Endothelial cell (in vitro differentiated cells): ENCODE results near the gene ZMIZ1. TPM values are rescaled to one million over a fixed set of nuclear protein-coding genes. Genes with fewer than 3 reads are reported as not detected.

ENCODE experiments used
- DNase-seq: peaks from one replicate; pipeline ENCODE4 v3.0.0; 2021; ENCODE audit warnings: low spot score
- H3K27ac Mint-ChIP-seq: one replicate; pipeline ENCODE4 v1.8.0; 2021; ENCODE audit warnings: mixed read lengths, inconsistent platforms; ENCODE audit not compliant: unreplicated experiment
- H3K27me3 Mint-ChIP-seq: one replicate; pipeline ENCODE4 v1.8.0; 2021; ENCODE audit warnings: mild to moderate bottlenecking, moderate library complexity, mixed read lengths, inconsistent platforms; ENCODE audit not compliant: unreplicated experiment
- H3K36me3 Mint-ChIP-seq: one replicate; pipeline ENCODE4 v1.8.0; 2021; ENCODE audit warnings: mild to moderate bottlenecking, low read depth, mixed read lengths, inconsistent platforms; ENCODE audit not compliant: unreplicated experiment
- H3K4me1 Mint-ChIP-seq: one replicate; pipeline ENCODE4 v1.8.0; 2021; ENCODE audit warnings: mild to moderate bottlenecking, mixed read lengths, inconsistent platforms; ENCODE audit not compliant: unreplicated experiment
- H3K4me3 Mint-ChIP-seq: one replicate; pipeline ENCODE4 v1.8.0; 2021; ENCODE audit warnings: mild to moderate bottlenecking, mixed read lengths, inconsistent platforms; ENCODE audit not compliant: unreplicated experiment
- H3K9me3 Mint-ChIP-seq: one replicate; pipeline ENCODE4 v1.8.0; 2021; ENCODE audit warnings: mixed read lengths, inconsistent platforms; ENCODE audit not compliant: unreplicated experiment
- total RNA-seq: library from RNA; stranded (reverse); fragmentation: NEBNext Ultra II Directional; extraction: Animal tissue kit (Norgen Biotek cat#: 25700); gene quantifications from one replicate; pipeline ENCODE4 v1.2.1, GENCODE V29; 2021; ENCODE audit not compliant: unreplicated experiment
- TF ChIP-seq, protein P1 (sequence below): fragments of 200-600 bp; sonication (generic); IDR thresholded peaks from one replicate; pipeline ENCODE4 v1.5.0; 2021; ENCODE audit warnings: antibody characterized with exemption; ENCODE audit not compliant: unreplicated experiment

ZMIZ1 gene
- total RNA-seq, 1 donor from 2014 or later = 102 TPM

GRCh38 chr10:79065853-79066252 lies 2.9 kb upstream of the ZMIZ1 start:
- Mint-ChIP-seq H3K36me3 (peaks cover 3% of the 10 kb centered on the region), H3K4me1 (peaks cover 18% of the 10 kb centered on the region), H3K4me3 (no peak overlapping the region), H3K27me3 (peaks cover 10% of the 10 kb centered on the region), H3K27ac (no peak overlapping the region), H3K9me3 (no peaks in the 10 kb centered on the region)
- TF ChIP-seq, protein P1, sequence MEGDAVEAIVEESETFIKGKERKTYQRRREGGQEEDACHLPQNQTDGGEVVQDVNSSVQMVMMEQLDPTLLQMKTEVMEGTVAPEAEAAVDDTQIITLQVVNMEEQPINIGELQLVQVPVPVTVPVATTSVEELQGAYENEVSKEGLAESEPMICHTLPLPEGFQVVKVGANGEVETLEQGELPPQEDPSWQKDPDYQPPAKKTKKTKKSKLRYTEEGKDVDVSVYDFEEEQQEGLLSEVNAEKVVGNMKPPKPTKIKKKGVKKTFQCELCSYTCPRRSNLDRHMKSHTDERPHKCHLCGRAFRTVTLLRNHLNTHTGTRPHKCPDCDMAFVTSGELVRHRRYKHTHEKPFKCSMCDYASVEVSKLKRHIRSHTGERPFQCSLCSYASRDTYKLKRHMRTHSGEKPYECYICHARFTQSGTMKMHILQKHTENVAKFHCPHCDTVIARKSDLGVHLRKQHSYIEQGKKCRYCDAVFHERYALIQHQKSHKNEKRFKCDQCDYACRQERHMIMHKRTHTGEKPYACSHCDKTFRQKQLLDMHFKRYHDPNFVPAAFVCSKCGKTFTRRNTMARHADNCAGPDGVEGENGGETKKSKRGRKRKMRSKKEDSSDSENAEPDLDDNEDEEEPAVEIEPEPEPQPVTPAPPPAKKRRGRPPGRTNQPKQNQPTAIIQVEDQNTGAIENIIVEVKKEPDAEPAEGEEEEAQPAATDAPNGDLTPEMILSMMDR = no peak
- DNase-seq = no peak

DNA sequence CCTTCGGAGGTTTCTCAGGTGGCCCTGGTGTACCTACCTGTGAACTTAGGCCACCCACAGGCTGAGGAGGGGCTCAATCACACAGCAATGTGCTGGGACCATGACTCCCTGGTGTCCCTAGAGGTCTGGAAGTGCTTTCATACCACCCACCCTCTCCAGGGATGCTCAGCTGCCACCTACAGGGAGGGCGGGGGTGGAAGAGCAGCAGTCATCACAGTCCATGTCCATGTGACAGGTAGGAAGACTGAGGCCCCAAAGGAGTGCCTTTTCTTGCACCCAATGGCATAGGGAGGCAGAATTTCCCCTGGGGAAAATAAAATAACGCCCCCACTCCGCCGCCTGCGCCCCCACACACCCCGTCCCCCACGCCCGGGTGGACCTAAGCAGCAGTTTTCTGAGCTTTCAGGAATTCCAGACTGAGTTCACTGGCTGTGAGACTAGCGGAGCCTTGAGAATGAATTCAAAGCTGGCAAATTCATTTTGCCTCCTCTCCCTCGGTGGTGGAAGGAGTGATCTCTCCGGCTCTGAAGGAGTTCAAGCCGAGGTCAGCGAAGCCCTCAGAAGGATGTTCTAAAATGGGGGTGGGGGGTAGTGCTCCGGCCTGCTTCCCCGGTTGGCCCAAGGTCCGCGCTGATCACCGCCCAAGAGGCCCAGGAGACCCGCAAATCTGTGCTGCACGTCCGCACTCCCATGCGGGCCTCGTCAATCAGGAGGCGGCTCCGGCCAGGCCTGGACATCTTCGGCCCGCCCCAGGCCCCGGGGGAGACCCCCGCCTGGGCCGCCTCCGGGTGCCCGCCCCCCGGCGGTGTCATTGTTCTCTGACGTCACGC lies 2.1 kb upstream of the ZMIZ1 start:
- DNase-seq = peak; percentile 33
- H3K27ac Mint-ChIP-seq = peak overlapping the region; percentile 57

GRCh38 chr10:79067241-79068202 lies 1.2 kb upstream of the ZMIZ1 start:
- Mint-ChIP-seq H3K27me3 (peaks cover 10% of the 10 kb centered on the region), H3K4me1 (peaks cover 32% of the 10 kb centered on the region), H3K4me3 (peak overlapping the region; percentile 97), H3K27ac (peak overlapping the region; percentile 65), H3K36me3 (peaks cover 3% of the 10 kb centered on the region), H3K9me3 (no peaks in the 10 kb centered on the region)
- TF ChIP-seq, protein P1 = peak; percentile 15
- peak; percentile 96 for DNase-seq

More for the DNA sequence above, 2.1 kb upstream of the ZMIZ1 start:
- Mint-ChIP-seq H3K4me3 (peak overlapping the region; percentile 67), H3K9me3 (no peaks in the 10 kb centered on the region), H3K4me1 (peaks cover 24% of the 10 kb centered on the region), H3K36me3 (peaks cover 3% of the 10 kb centered on the region), H3K27me3 (peaks cover 10% of the 10 kb centered on the region)
- TF ChIP-seq, protein P1 = no peak

- peaks cover 34% of the 10 kb centered on the region for H3K4me1 Mint-ChIP-seq
- peak overlapping the region; percentile 42 for H3K27ac Mint-ChIP-seq
- H3K9me3 Mint-ChIP-seq = no peaks in the 10 kb centered on the region
- H3K27me3 Mint-ChIP-seq = peaks cover 10% of the 10 kb centered on the region
- DNase-seq = peak; percentile 61
- peak overlapping the region; percentile 87 for H3K4me3 Mint-ChIP-seq
- peaks cover 3% of the 10 kb centered on the region for H3K36me3 Mint-ChIP-seq
- TF ChIP-seq, protein P1 = no peak
Measured at GRCh38 chr10:79068203-79068561, 584 bp upstream of the ZMIZ1 start.
